OCI-LY7 (cell line): ENCODE results near the gene PFDN1.

Source experiments
- CTCF ChIP-seq: fragments of 200-600 bp; sonication (generic); conservative IDR thresholded peaks from 2 replicates; pipeline ENCODE4 v1.5.1; 2014; ENCODE audit warnings: mild to moderate bottlenecking, antibody characterized with exemption, low read length, moderate library complexity, mixed read lengths
- EZH2phosphoT487 ChIP-seq: fragments of 200-600 bp; sonication (generic); IDR thresholded peaks from 2 replicates; pipeline ENCODE4 v1.6.1; 2018; ENCODE audit warnings: low read depth, borderline replicate concordance, mild to moderate bottlenecking, mixed run types, antibody characterized with exemption, low read length, moderate library complexity, mixed read lengths

GRCh38 chr5:140253985-140254384, 48.9 kb downstream of the PFDN1 start:
- TF ChIP-seq CTCF (no peak), EZH2phosphoT487 (no peak)
